Eye (tissue), 1 donor: ENCODE results near the gene IGFN1.
"Not testable (repeated sequence)": the region's sequence is repeated elsewhere in the genome, so short reads cannot be mapped to it uniquely, and the experiment has no call there.

Source experiments
- DNase-seq: peaks from one replicate; pipeline ENCODE4 v3.0.0-alpha.2; 2015

Gene IGFN1

DNA sequence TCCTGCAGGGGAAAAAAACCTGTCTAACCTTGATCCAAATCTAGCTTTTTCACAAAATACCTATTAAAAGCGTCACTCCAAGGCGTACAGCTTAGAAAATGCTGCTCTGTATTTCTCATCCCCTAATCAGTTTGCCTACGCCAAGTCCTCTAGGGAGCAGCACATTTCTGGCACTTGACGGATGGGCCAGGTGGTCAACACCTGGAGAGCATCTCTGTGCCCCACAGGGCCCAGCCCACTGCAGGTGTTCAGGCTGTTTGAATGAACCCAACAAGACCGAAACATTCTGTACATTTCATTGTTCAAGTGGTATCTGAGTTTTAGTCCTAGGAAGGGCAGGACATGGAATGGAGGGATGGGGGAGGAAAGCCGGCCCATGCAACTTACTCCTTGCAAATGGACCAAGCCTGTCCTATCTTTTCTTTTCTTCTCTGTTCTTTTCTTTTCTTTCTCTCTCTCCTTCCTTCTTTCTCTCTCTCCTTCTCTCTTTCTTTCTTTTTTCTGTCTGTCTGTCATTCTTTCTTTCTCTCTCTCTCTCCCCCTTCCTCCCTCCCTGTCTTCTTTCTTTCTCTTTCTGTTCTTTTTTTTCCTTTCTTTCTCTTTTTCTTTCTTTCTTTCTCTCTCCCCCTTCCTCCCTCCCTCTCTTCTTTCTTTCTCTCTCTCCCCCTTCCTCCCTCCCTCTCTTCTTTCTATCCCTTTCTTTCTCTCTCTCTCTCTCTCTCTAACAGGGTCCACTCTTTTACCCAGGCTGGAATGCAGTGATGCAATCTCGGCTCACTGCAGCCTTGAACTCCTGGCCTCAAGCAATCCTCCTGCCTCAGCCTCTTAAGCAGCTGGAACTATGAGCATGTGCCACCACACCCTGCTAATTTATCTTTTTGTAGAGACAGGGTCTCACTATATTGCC is 29.1 kb downstream of the IGFN1 start:
- DNase-seq, result no peak

DNA sequence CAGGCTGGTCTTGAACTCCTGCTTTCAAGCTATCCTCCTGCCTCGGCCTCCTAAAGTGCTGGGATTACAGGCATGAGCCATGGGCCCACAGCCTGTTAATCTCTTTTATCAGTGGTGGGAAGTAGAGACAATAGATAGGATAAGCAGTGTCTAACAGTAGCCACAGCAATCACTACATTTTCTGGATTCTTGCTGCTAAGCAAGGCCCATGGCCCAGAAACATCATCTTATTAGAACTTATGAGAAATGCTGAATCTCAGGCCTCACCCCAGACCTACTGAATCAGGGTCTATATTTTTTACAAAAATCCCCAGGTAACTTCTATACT is 29.7 kb downstream of the IGFN1 start:
- DNase-seq, result no peak

- DNase-seq, result no peak
These were observed 30.7 kb downstream of the IGFN1 start for GRCh38 chr1:201221201-201221846.

DNA sequence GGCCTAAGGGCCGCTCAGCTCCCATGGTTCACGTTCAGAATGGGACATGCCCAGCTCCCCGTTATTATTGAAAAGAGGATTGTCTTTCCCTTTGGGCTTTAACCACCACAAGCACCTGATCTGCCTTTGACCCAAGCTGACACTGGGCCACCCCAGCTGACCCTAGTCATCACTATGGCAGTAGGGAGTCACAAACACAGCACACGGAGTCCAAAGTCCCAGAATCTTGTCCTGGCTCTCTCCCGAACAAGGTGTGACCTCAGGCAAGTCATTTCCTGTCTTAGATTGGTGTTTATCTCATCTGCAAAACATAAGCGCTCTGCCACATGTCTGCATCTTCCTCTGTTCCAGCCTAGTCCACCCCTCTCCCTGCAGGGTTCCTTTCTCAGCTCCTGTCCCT is 31.5 kb downstream of the IGFN1 start:
- no peak for DNase-seq

GRCh38 chr1:201223852-201224665 is 33.4 kb downstream of the IGFN1 start:
- no peak for DNase-seq

GRCh38 chr1:201224666-201225370 is 34.2 kb downstream of the IGFN1 start:
- DNase-seq, result peak; percentile 14

- DNase-seq, result no peak
These were observed 35.5 kb downstream of the IGFN1 start for GRCh38 chr1:201226178-201226514.

- DNase-seq, result no peak
These were observed 36.4 kb downstream of the IGFN1 start for GRCh38 chr1:201226859-201227488.

- no peak for DNase-seq
These were observed 37.7 kb downstream of the IGFN1 start for GRCh38 chr1:201228011-201228983.

DNA sequence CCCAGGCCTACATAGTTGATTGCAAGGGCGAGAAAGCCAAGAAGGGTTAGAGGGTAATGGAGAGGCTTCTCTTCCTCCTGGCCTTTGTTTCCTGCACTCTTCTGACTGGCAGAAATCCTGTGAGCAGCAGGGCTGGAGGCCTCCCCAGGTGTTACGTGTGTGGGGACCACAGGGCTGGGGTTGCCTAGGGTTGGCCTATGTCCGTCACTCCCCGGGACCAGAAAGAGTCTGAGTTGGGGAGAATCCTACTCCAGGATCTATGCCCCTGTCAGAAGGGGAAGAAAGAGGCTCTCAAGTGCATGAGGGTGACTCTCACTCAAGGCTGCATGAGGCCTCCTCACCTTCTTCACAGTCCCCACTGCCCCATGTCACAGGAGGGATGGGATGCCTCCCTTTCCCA is 38.5 kb downstream of the IGFN1 start:
- no peak for DNase-seq

- DNase-seq, result no peak
These were observed 39.4 kb downstream of the IGFN1 start for GRCh38 chr1:201229771-201230635.

- no peak for DNase-seq
These were observed 40.1 kb downstream of the IGFN1 start for GRCh38 chr1:201230676-201231075.

GRCh38 chr1:201239646-201240045 is 49.0 kb downstream of the IGFN1 start:
- not testable (repeated sequence) for DNase-seq

DNA sequence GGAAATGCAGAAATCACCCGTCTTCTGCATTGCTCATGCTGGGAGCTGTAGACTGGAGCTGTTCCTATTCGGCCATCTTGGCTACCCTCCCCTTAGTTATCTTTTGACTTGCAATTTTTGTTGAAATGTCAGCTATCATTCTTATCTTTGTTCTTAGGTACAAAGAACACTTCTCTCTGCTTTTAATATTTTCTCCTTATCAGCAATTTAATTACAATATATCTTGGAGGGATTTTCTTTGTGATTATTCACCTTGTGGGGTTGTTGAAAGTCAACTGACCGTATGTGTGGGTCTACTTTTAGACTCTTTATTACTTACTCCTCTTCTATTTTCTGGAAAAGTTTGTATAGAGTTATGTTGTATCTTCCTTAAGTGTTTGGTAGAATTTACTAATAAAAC is 49.5 kb downstream of the IGFN1 start:
- no peak for DNase-seq

GRCh38 chr1:201241736-201242135 is 51.1 kb downstream of the IGFN1 start:
- DNase-seq, result no peak

DNA sequence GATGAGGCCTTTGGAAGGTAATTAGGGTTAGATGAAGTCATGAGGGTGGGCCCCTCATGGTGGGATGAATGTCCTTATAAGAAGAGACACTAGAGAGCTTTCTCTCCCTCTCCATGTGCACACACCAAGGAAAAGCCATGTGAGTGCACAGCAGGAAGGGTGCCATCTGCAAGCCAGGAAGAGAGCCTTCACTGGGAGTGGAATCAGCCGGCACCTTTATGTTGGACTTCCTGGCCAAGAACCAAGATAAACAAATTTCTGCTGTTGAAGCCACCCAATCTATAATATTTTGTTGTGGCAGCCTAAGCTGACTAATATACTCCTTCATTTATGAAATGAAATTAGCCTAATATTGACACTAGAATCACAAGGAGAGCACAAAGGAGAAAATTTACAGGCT is 54.5 kb downstream of the IGFN1 start:
- DNase-seq, result no peak

GRCh38 chr1:201248721-201249559 is 58.3 kb downstream of the IGFN1 start:
- DNase-seq, result no peak

DNA sequence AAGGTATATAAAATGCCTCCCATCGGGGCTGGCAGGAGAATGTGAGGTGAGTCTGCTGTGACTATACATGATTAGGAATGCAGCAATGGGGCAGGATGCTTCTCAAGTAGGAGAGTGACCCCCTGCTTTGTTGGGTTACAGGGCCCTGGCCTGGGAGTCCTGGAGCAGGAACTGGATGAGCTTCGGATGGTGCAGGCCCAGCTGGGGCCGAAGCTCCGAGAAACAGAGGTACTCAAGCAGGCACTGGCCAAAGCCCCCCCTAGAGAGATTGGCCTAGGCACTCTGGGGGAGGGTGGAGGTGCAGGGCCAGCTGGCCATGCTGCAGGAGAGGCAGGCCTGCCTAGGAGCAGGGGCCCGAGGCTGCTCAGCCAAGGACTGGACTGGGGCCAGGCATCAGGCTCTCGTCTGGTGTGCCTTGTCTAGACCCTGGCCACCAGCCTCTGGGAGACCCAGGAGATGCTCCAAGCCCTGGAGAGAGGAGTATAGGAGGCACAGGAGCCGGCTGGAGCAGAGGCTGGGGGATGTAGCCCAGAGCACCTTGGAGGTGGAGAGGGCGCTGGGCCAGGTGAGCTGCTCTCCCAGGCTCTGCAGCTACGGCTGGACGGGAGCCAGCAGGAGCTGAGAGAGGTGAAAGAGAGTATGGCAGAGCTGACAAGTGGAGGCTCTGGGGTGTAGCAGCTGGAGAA is 59.8 kb downstream of the IGFN1 start:
- no peak for DNase-seq

- no peak for DNase-seq
These were observed 60.8 kb downstream of the IGFN1 start for GRCh38 chr1:201251411-201251810.
